GM13977 (cell line): ENCODE data around the gene SYS1.
A peak's percentile ranks its signal among the peaks of the same experiment; 100 is the strongest.
"Not testable (repeated sequence)": the region's sequence is repeated elsewhere in the genome, so short reads cannot be mapped to it uniquely, and the experiment has no call there.

Experiments
- DNase-seq: peaks from one replicate; pipeline ENCODE4 v3.0.0; 2012; ENCODE audit warnings: low spot score
- CTCF ChIP-seq: IDR thresholded peaks from 2 replicates; pipeline ENCODE4 v1.5.1; 2012; ENCODE audit warnings: mild to moderate bottlenecking, control low read depth; ENCODE audit not compliant: insufficient read depth; ENCODE audit errors: extremely low read depth, missing control alignments
- in situ Hi-C: fragments of 300-500 bp; cut with MboI; formaldehyde crosslinking; loops from one replicate; pipeline ENCODE4 v1.12.0; 2022; ENCODE audit warnings: low sequenced_read_pairs, low pct_unique_long_range_greater_than_20kb, mixed read lengths, inconsistent platforms; ENCODE audit not compliant: unreplicated experiment

The SYS1 gene

GRCh38 chr20:45347936-45348778 lies 14.8 kb upstream of the SYS1 start, which contains the start of gene SDC4:
SDC4 (minus strand) TSS chr20:45348424; CDS start chr20:45348384, 40 bp downstream.
- peak; percentile 70 for DNase-seq
- in situ Hi-C loops: no loop called here
- no peak for TF ChIP-seq CTCF

GRCh38 chr20:45350217-45350616 lies 12.7 kb upstream of the SYS1 start:
- in situ Hi-C loops: no loop called here
- TF ChIP-seq CTCF: no peak
- no peak for DNase-seq

- DNase-seq, in situ Hi-C loops: not testable (repeated sequence)
Observed at GRCh38 chr20:45350795-45351194, 12.2 kb upstream of the SYS1 start.

GRCh38 chr20:45352729-45353128 lies 10.2 kb upstream of the SYS1 start:
- TF ChIP-seq CTCF: no peak
- in situ Hi-C loops: no loop called here
- no peak for DNase-seq

- no peak for TF ChIP-seq CTCF
- in situ Hi-C loops: no loop called here
- DNase-seq: no peak
Observed at GRCh38 chr20:45353746-45354145, 9.2 kb upstream of the SYS1 start.

GRCh38 chr20:45354423-45355208 lies 8.3 kb upstream of the SYS1 start:
- TF ChIP-seq CTCF: no peak
- in situ Hi-C loops: loop anchor here (5.0 kb wide), 1 partner anchor 88 kb away; no protein-coding TSS in a partner anchor
- DNase-seq: no peak
